Measurements from ENCODE around the gene FSTL1. TPM values are rescaled to one million over a fixed set of nuclear protein-coding genes. Genes with fewer than 3 reads are reported as not detected.

The FSTL1 gene
- total and polyA plus RNA-seq, 2 of the 8 experiments (the other 6 are each of a cell fraction or from before 2014, with no cell fraction given), result 158 to 516 TPM

GRCh38 chr3:120460181-120460790, 9.5 kb upstream of the FSTL1 start:
- ChIA-PET CTCF (ENCODE audit: partially characterized antibody) (interaction anchor here (0.7 to 3.5 kb wide), 9 partner anchors 9 to 99 kb away, joined by 3 to 11 read pairs (median 5); partner anchors contain the start of gene FSTL1), POLR2A (ENCODE audit: partially characterized antibody) (interaction anchor here (0.6 to 1.8 kb wide), 6 partner anchors 9 to 220 kb away, joined by 3 to 10 read pairs (median 5); partner anchors contain the start of gene FSTL1)
- no peaks in the 10 kb centered on the region for H3K36me3 ChIP-seq (ENCODE audit: control insufficient read depth in 2 of 4, insufficient read depth in 4 of 4, low read length in 3 of 4)
- no peak overlapping the region for H3K4me3 ChIP-seq (ENCODE audit: extremely low read depth in 1 of 4, insufficient read depth in 2 of 4, low read depth in 3 of 4, low read length in 4 of 4)
- no peak overlapping the region for H2AK5ac ChIP-seq (ENCODE audit: low read depth, low read length)
- H3K79me2 ChIP-seq (ENCODE audit: control insufficient read depth in 1 of 2, insufficient read depth in 2 of 2, low read length in 2 of 2), result no peaks in the 10 kb centered on the region
- H2AFZ ChIP-seq (ENCODE audit: low read length), result no peak overlapping the region
- H2BK15ac ChIP-seq (ENCODE audit: low read length), result no peak overlapping the region
- no peak overlapping the region for H2BK120ac ChIP-seq (replicated peaks; ENCODE audit: low read depth, low read length)
- H2BK12ac ChIP-seq (ENCODE audit: low read depth, low read length), result no peak overlapping the region
- H3K23ac ChIP-seq (ENCODE audit: insufficient read length), result no peak overlapping the region
- H3K4me2 ChIP-seq (ENCODE audit: insufficient read depth in 1 of 2, low read depth in 2 of 2, low read length in 2 of 2), result no peak overlapping the region
- H3K27me3 ChIP-seq (replicated peaks in 1 of 4; ENCODE audit: control insufficient read depth in 3 of 4, extremely low read depth in 1 of 4, insufficient read depth in 3 of 4, low read length in 3 of 4), result 0 out of 7 replicates have a peak, but pooled peaks cover 0 to 3% (median 0%) of the 10 kb centered on the region in 4 experiments
- no peaks in the 10 kb centered on the region for H3K79me1 ChIP-seq (ENCODE audit: low read depth, low read length)
- WGBS, 2 experiments (ENCODE audit: extremely low coverage in 1 of 2, insufficient coverage in 1 of 2, insufficient read length in 1 of 2, insufficient replicate concordance in 2 of 2, low coverage in 1 of 2, low lambda C conversion rate in 2 of 2, missing lambda C conversion rate in 1 of 2), result 86% methylated on average over 5 of the region's 5 CpGs; no CpG with 5 or more reads in 1 of the 2 experiments
- no peak overlapping the region for H4K8ac ChIP-seq (ENCODE audit: extremely low read depth, insufficient read depth, low read length)
- no peak overlapping the region for H3K4ac ChIP-seq (replicated peaks; ENCODE audit: insufficient read length, low read depth, low read length)
- no peak overlapping the region for H3K9ac ChIP-seq (replicated peaks in 1 of 4; ENCODE audit: extremely low read depth in 1 of 4, low read depth in 3 of 4, low read length in 3 of 4)
- no peak overlapping the region for H4K91ac ChIP-seq (replicated peaks; ENCODE audit: insufficient read length, low read length)
- no peak overlapping the region for H3K14ac ChIP-seq (ENCODE audit: insufficient read length)
- no peaks in the 10 kb centered on the region; the same call in 1 of the 2 replicates for H3K23me2 ChIP-seq (ENCODE audit: low read depth, low read length)
- no peak for FAIRE-seq
- no peak overlapping the region for H2BK5ac ChIP-seq (ENCODE audit: low read depth, low read length)
- H3K4me1 ChIP-seq (replicated peaks in 1 of 4; ENCODE audit: control insufficient read depth in 3 of 4, insufficient read depth in 4 of 4, low read length in 3 of 4), result peaks cover 0 to 11% (median 2%) of the 10 kb centered on the region in 4 experiments; a peak in 2 of 7 replicates
- H3K56ac ChIP-seq (replicated peaks; ENCODE audit: insufficient read length, low read depth, low read length), result no peak overlapping the region
- H2BK20ac ChIP-seq (ENCODE audit: low read length), result no peak overlapping the region
- H3K9me3 ChIP-seq (ENCODE audit: insufficient read depth in 2 of 2, low read depth in 1 of 2, low read length in 1 of 2), result no peaks in the 10 kb centered on the region
- DNase-seq (ENCODE audit: low read depth in 1 of 2, low spot score in 2 of 2), result no peak
- no peak overlapping the region for H3K27ac ChIP-seq (ENCODE audit: low read depth, low read length)
- no peak overlapping the region for H4K5ac ChIP-seq (ENCODE audit: insufficient read length, low read depth, low read length)
- H3K18ac ChIP-seq (ENCODE audit: extremely low read depth, low read length), result no peak overlapping the region
- no peaks in the 10 kb centered on the region for H4K20me1 ChIP-seq (replicated peaks in 1 of 2; ENCODE audit: control insufficient read depth in 1 of 2, insufficient read depth in 2 of 2, low read length in 2 of 2)
- TF ChIP-seq YY1 (IDR thresholded peaks at IDR 0.05; ENCODE audit: low read depth, low read length), result no peak
- TF ChIP-seq PHF8 (conservative IDR thresholded peaks at IDR 0.05; ENCODE audit: low read depth, low read length), result no peak
- no peak for TF ChIP-seq TAF1 (IDR thresholded peaks at IDR 0.05; ENCODE audit: low read depth, low read length)
- no peak for TF ChIP-seq CBX8 (IDR thresholded peaks at IDR 0.05; ENCODE audit: borderline replicate concordance, low read depth, low read length)
- no peak for TF ChIP-seq JUND (IDR thresholded peaks at IDR 0.05; ENCODE audit: low read length)
- TF ChIP-seq CTBP2 (IDR thresholded peaks at IDR 0.05; ENCODE audit: borderline replicate concordance, insufficient read depth, insufficient read length, low read length), result no peak
- no peak for TF ChIP-seq SRF (IDR thresholded peaks at IDR 0.05; ENCODE audit: low read depth, low read length)
- TF ChIP-seq RXRA (IDR thresholded peaks at IDR 0.05; ENCODE audit: insufficient read depth, low read depth, low read length), result no peak
- TF ChIP-seq SP4 (IDR thresholded peaks at IDR 0.05; ENCODE audit: low read length), result no peak
- TF ChIP-seq SIN3A (conservative IDR thresholded peaks at IDR 0.05 in 1 of 2, IDR thresholded peaks at IDR 0.05 in 1 of 2; ENCODE audit: low read depth in 1 of 2, low read length in 2 of 2), result no peak
- no peak for TF ChIP-seq MAFK (IDR thresholded peaks at IDR 0.05; ENCODE audit: low read depth, low read length)
- no peak for TF ChIP-seq SUZ12 (IDR thresholded peaks at IDR 0.05; ENCODE audit: low read length)
- TF ChIP-seq CBX5 (IDR thresholded peaks at IDR 0.05; ENCODE audit: low read depth, low read length), result no peak
- TF ChIP-seq JUN (IDR thresholded peaks at IDR 0.05; ENCODE audit: low read depth, low read length), result no peak
